Thoracic aorta (tissue), 2 donors: ENCODE results near the gene SEC16B. TPM values are rescaled to one million over a fixed set of nuclear protein-coding genes. Genes with fewer than 3 reads are reported as not detected.

Source experiments
- ATAC-seq: fragments of 150-250 bp; one replicate; pipeline ENCODE4 v1.8.0; 2017; ENCODE audit warnings: low read depth; ENCODE audit not compliant: insufficient number of reproducible peaks, low FRiP score
- DNase-seq: peaks from one replicate; pipeline ENCODE4 v3.0.0-alpha.2; 2020; ENCODE audit warnings: low spot score
- H3K27ac ChIP-seq, 2 donors: fragments of 200-600 bp; sonication (generic); 1 replicate in 1 of 2; 2 replicates in 1 of 2; pipeline ENCODE4 v1.5.1; 2016; ENCODE audit warnings: mild to moderate bottlenecking in 2 of 2, moderate library complexity in 2 of 2
- H3K27me3 ChIP-seq: fragments of 200-600 bp; sonication (generic); replicated peaks from 2 replicates; pipeline ENCODE4 v1.6.0; 2016; ENCODE audit warnings: mild to moderate bottlenecking; ENCODE audit not compliant: insufficient read depth
- H3K36me3 ChIP-seq: fragments of 200-600 bp; sonication (generic); one replicate; pipeline ENCODE4 v1.5.1; 2016
- H3K4me1 ChIP-seq, 2 donors: fragments of 200-600 bp; sonication (generic); 1 replicate in 1 of 2; 2 replicates in 1 of 2; pipeline versions ENCODE4 v1.5.1 to v1.6.0; 2016; ENCODE audit warnings: low read depth in 2 of 2, mild to moderate bottlenecking in 1 of 2; ENCODE audit not compliant: control insufficient read depth in 1 of 2
- H3K4me3 ChIP-seq: fragments of 200-600 bp; sonication (generic); 2 replicates; pipeline ENCODE4 v1.5.1; 2016; ENCODE audit warnings: mild to moderate bottlenecking
- H3K9me3 ChIP-seq: fragments of 200-600 bp; sonication (generic); 2 replicates; pipeline ENCODE4 v1.5.1; 2016
- CTCF ChIP-seq: fragments of 200-600 bp; sonication (generic); IDR thresholded peaks from one replicate; pipeline ENCODE4 v1.5.1; 2019; ENCODE audit warnings: antibody characterized with exemption
- total RNA-seq, 2 donors: library from RNA; depleted of rRNA; stranded (reverse); fragments of >200 nt; gene quantifications; one replicate each; pipeline versions ENCODE4 v1.1.0 to v1.2.3, GENCODE V29; 2016

Gene SEC16B
- total RNA-seq, 2 donors from 2014 or later = 4.2 to 6.8 TPM

DNA sequence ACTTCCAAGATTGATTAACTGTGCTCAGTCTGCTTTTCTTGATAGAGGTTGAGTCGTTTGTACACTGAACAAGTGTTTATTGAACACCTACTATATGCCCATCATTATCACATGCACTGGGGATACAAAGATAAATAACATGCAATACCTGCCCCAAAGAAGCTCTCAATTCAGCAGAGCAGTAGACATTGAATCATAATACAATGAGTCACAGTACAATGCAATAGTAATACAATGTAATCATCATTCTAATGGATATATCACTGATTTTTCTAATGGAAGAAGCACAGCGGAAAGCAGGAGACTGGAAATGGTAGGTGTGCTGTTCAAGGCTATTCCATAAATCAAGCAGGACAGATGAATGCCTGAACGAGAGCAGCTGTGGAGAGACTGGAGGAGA, 3.7 kb upstream of the SEC16B start:
- ATAC-seq = no peak
- no peaks in the 10 kb centered on the region for H3K36me3 ChIP-seq
- no peaks in the 10 kb centered on the region for H3K4me1 ChIP-seq
- no peaks in the 10 kb centered on the region for H3K9me3 ChIP-seq
- DNase-seq = no peak
- no peak overlapping the region for H3K4me3 ChIP-seq
- TF ChIP-seq CTCF = no peak
- H3K27me3 ChIP-seq = no peaks in the 10 kb centered on the region
- no peak overlapping the region for H3K27ac ChIP-seq

DNA sequence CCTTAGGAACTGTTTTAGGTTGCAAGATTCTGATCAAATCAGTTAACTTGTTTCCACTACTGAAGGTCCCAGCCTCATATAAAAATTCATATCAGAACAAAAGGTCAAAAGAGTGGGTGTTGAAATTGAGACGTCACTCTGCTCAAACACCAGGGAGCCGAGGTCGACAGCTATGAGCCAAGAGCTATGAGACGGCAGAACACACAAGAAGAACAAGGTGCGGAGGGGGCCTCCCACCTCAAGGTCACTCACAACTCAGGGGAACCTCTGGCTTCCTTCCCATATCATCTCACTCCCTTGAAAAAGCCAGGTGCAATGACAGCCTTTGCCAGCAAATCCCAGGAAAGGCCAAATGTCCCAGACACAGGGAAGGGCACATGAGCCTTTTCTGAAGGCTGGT, 749 bp downstream of the SEC16B start:
- no peak overlapping the region for H3K4me3 ChIP-seq
- ATAC-seq (no peak), DNase-seq (no peak)
- no peaks in the 10 kb centered on the region for H3K9me3 ChIP-seq
- no peak overlapping the region for H3K27ac ChIP-seq
- no peaks in the 10 kb centered on the region for H3K4me1 ChIP-seq
- H3K36me3 ChIP-seq = peaks cover 13% of the 10 kb centered on the region
- H3K27me3 ChIP-seq = no peaks in the 10 kb centered on the region
- TF ChIP-seq CTCF = no peak

DNA sequence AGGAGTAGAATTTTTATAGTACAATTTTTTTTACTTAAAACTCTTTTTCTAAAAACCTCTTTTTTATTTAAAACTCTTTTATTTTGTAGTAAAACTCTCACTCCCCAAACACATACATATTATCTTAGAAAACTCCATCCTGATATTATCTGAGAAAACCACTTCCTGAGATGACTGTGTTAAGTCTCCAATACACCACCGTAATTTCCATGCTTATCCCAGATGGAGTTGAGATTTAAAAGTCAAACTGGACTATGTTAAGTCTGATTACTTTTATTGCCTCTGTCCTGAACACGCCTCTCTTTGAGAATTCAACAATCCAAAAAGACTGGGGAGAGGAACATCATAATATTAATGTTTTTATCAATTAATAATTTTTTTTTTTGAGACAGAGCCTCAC, 3.7 kb downstream of the SEC16B start:
- ATAC-seq = no peak

DNA sequence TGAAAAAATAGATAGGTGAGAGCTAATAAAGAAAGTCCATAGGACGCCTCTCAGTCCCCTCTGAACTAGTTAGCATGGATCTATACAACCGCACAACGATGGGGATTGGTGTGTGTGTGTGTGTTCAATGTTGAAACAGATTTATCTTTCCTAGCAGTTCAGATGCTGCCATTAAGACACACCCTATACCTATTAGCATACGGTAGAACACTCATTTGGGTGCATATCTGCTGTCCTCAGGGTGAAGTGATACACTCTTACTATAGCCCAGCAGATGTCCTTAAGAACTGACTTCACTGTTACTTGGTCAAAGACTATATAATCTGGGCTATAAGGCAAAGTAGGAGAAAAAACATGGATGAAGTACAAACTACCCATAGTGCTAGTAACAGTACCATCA, 4.6 kb downstream of the SEC16B start:
- no peak for DNase-seq
- no peaks in the 10 kb centered on the region for H3K27me3 ChIP-seq
- peaks cover 23% of the 10 kb centered on the region for H3K36me3 ChIP-seq
- no peak overlapping the region for H3K4me3 ChIP-seq
- H3K9me3 ChIP-seq = no peaks in the 10 kb centered on the region
- no peak for TF ChIP-seq CTCF
- ATAC-seq = no peak
- no peaks in the 10 kb centered on the region for H3K4me1 ChIP-seq
- no peak overlapping the region for H3K27ac ChIP-seq

More for the DNA sequence above, 3.7 kb downstream of the SEC16B start:
- TF ChIP-seq CTCF = no peak
- Histone ChIP-seq H3K9me3 (no peaks in the 10 kb centered on the region), H3K36me3 (peaks cover 22% of the 10 kb centered on the region), H3K27me3 (no peaks in the 10 kb centered on the region), H3K4me3 (no peak overlapping the region), H3K4me1 (no peaks in the 10 kb centered on the region), H3K27ac (no peak overlapping the region)
- DNase-seq = no peak

GRCh38 chr1:177964336-177964735, 5.5 kb downstream of the SEC16B start:
- Histone ChIP-seq H3K4me3 (no peak overlapping the region), H3K4me1 (no peaks in the 10 kb centered on the region), H3K27ac (no peak overlapping the region), H3K36me3 (peaks cover 23% of the 10 kb centered on the region), H3K27me3 (no peaks in the 10 kb centered on the region), H3K9me3 (no peaks in the 10 kb centered on the region)
- DNase-seq (no peak), ATAC-seq (no peak)
- TF ChIP-seq CTCF = no peak
